ENCODE data around the gene UCK1.
A peak's percentile ranks its signal among the peaks of the same experiment; 100 is the strongest.

Gene UCK1

GRCh38 chr9:131494296-131494870 lies 36.7 kb downstream of the UCK1 start:
- DNase-seq, result no peak

- no peak for DNase-seq
Measured at GRCh38 chr9:131492070-131492469, 39.0 kb downstream of the UCK1 start.

- DNase-seq, result peak in 1 of 2 donors; percentile 31
Measured at GRCh38 chr9:131491001-131491710, 39.9 kb downstream of the UCK1 start.

GRCh38 chr9:131490514-131490913 lies 40.5 kb downstream of the UCK1 start:
- DNase-seq, result no peak

- DNase-seq, result no peak
Measured at GRCh38 chr9:131487621-131488031, 43.4 kb downstream of the UCK1 start.

- DNase-seq, result no peak
Measured at GRCh38 chr9:131487001-131487400, 44.1 kb downstream of the UCK1 start.

- DNase-seq, result no peak
Measured at GRCh38 chr9:131485728-131486422, 45.2 kb downstream of the UCK1 start.

GRCh38 chr9:131485206-131485605 lies 45.9 kb downstream of the UCK1 start:
- DNase-seq, result no peak

GRCh38 chr9:131484560-131485185 lies 46.4 kb downstream of the UCK1 start:
- no peak for DNase-seq

GRCh38 chr9:131484051-131484445 lies 47.0 kb downstream of the UCK1 start:
- DNase-seq, result no peak

GRCh38 chr9:131483319-131484050 lies 47.6 kb downstream of the UCK1 start:
- no peak for DNase-seq

- no peak for DNase-seq
Measured at GRCh38 chr9:131482343-131483006, 48.6 kb downstream of the UCK1 start.

- DNase-seq, result no peak
Measured at GRCh38 chr9:131481441-131482342, 49.4 kb downstream of the UCK1 start.

GRCh38 chr9:131480258-131480657 lies 50.8 kb downstream of the UCK1 start:
- no peak for DNase-seq

GRCh38 chr9:131478911-131479310 lies 52.2 kb downstream of the UCK1 start:
- no peak for DNase-seq

GRCh38 chr9:131478421-131478868 lies 52.6 kb downstream of the UCK1 start:
- DNase-seq, result no peak

- no peak for DNase-seq
Measured at GRCh38 chr9:131477816-131478419, 53.1 kb downstream of the UCK1 start.

GRCh38 chr9:131477367-131477766 lies 53.7 kb downstream of the UCK1 start:
- no peak for DNase-seq

GRCh38 chr9:131476777-131477345 lies 54.2 kb downstream of the UCK1 start:
- no peak for DNase-seq

All from hippocampal formation (tissue), 2 donors.